ENCODE measurements around the gene TXNRD3. TPM values are rescaled to one million over a fixed set of nuclear protein-coding genes. Genes with fewer than 3 reads are reported as not detected.

Gene TXNRD3
- polyA plus RNA-seq, 3 donors = 0.57 to 1.7 (median 0.90) TPM

GRCh38 chr3:126664591-126665214 lies 9.8 kb upstream of the TXNRD3 start:
- Histone ChIP-seq H3K9ac (ENCODE audit: insufficient read depth, low read length, poor library complexity, severe bottlenecking) (no peak overlapping the region), H3K4me2 (replicated peaks; ENCODE audit: extremely low read depth, low read length, poor library complexity, severe bottlenecking) (no peak overlapping the region), H4K20me1 (ENCODE audit: insufficient read depth, low read length) (no peaks in the 10 kb centered on the region), H3K9me3 (replicated peaks in 1 of 2; ENCODE audit: control insufficient read depth in 1 of 2, insufficient read depth in 1 of 2, low read length in 2 of 2) (no peaks in the 10 kb centered on the region), H2AFZ (ENCODE audit: insufficient read depth, low read depth, low read length, poor library complexity, severe bottlenecking) (no peak overlapping the region), H3K79me2 (ENCODE audit: insufficient read depth, low read length) (no peaks in the 10 kb centered on the region), H3K4me3 (replicated peaks in 1 of 3; ENCODE audit: low read depth in 2 of 3, low read length in 3 of 3) (no peak overlapping the region), H3K27me3 (ENCODE audit: control insufficient read depth in 2 of 2, insufficient read depth in 2 of 2, low read length in 2 of 2) (no peaks in the 10 kb centered on the region), H3K27ac (ENCODE audit: low read depth in 1 of 2, low read length in 2 of 2) (no peak overlapping the region), H3K36me3 (replicated peaks in 1 of 2; ENCODE audit: control insufficient read depth in 1 of 2, insufficient read depth in 2 of 2, low read length in 2 of 2) (no peaks in the 10 kb centered on the region), H3K4me1 (ENCODE audit: control insufficient read depth in 1 of 2, insufficient read depth in 2 of 2, low read length in 2 of 2) (no peaks in the 10 kb centered on the region)
- Mint-ChIP-seq H3K36me3 (no peaks in the 10 kb centered on the region), H3K27ac (no peak overlapping the region), H3K4me1 (no peaks in the 10 kb centered on the region), H3K27me3 (ENCODE audit: low read depth in 3 of 3) (peaks cover 8 to 25% (median 13%) of the 10 kb centered on the region in 3 donors), H3K9me3 (peaks cover 0 to 5% (median 0%) of the 10 kb centered on the region in 7 donors), H3K4me3 (no peak overlapping the region)
- WGBS (ENCODE audit: insufficient coverage) = 83% methylated on average over 3 of the region's 5 CpGs
- no peak for TF ChIP-seq CTCF (IDR thresholded peaks at IDR 0.05)
- no peak for DNase-seq
- intact Hi-C loops (cut with micrococcal nuclease) = no loop called here

- no peaks in the 10 kb centered on the region for H3K4me1 ChIP-seq (ENCODE audit: control insufficient read depth in 1 of 2, insufficient read depth in 2 of 2, low read length in 2 of 2)
- H3K27ac ChIP-seq (ENCODE audit: low read depth in 1 of 2, low read length in 2 of 2) = no peak overlapping the region
- H3K9me3 ChIP-seq (replicated peaks in 1 of 2; ENCODE audit: control insufficient read depth in 1 of 2, insufficient read depth in 1 of 2, low read length in 2 of 2) = peaks cover 2 to 4% of the 10 kb centered on the region in 2 donors
- WGBS (ENCODE audit: insufficient coverage) = 97% methylated on average over 8 of the region's 8 CpGs
- no peak for DNase-seq
- peaks cover 2 to 10% (median 6%) of the 10 kb centered on the region in 7 donors for H3K9me3 Mint-ChIP-seq
- H3K4me3 ChIP-seq (replicated peaks in 1 of 3; ENCODE audit: low read depth in 2 of 3, low read length in 3 of 3) = no peak overlapping the region
- H2AFZ ChIP-seq (ENCODE audit: insufficient read depth, low read depth, low read length, poor library complexity, severe bottlenecking) = no peak overlapping the region
- H3K4me2 ChIP-seq (replicated peaks; ENCODE audit: extremely low read depth, low read length, poor library complexity, severe bottlenecking) = no peak overlapping the region
- H3K36me3 Mint-ChIP-seq = no peaks in the 10 kb centered on the region
- no peaks in the 10 kb centered on the region for H3K4me1 Mint-ChIP-seq
- no peaks in the 10 kb centered on the region for H4K20me1 ChIP-seq (ENCODE audit: insufficient read depth, low read length)
- no peaks in the 10 kb centered on the region for H3K36me3 ChIP-seq (replicated peaks in 1 of 2; ENCODE audit: control insufficient read depth in 1 of 2, insufficient read depth in 2 of 2, low read length in 2 of 2)
- peak overlapping the region in 1 of 7 donors; percentile 53 for H3K27ac Mint-ChIP-seq
- H3K27me3 ChIP-seq (ENCODE audit: control insufficient read depth in 2 of 2, insufficient read depth in 2 of 2, low read length in 2 of 2) = no peaks in the 10 kb centered on the region
- peaks cover 7 to 29% (median 13%) of the 10 kb centered on the region in 3 donors for H3K27me3 Mint-ChIP-seq (ENCODE audit: low read depth in 3 of 3)
- TF ChIP-seq CTCF (IDR thresholded peaks at IDR 0.05) = no peak
- no peak overlapping the region for H3K4me3 Mint-ChIP-seq
- no peak overlapping the region for H3K9ac ChIP-seq (ENCODE audit: insufficient read depth, low read length, poor library complexity, severe bottlenecking)
- intact Hi-C loops (cut with micrococcal nuclease) = no loop called here
- no peaks in the 10 kb centered on the region for H3K79me2 ChIP-seq (ENCODE audit: insufficient read depth, low read length)
These were observed 8.8 kb upstream of the TXNRD3 start for GRCh38 chr3:126663750-126664149.
